ENCODE measurements around the gene ZNF488. TPM values are rescaled to one million over a fixed set of nuclear protein-coding genes. Genes with fewer than 3 reads are reported as not detected.

Gene ZNF488
- total and polyA plus RNA-seq, 4 experiments from 2014 or later: 0.20 TPM; not detected in 3

- ChIA-PET CTCF (ENCODE audit: partially characterized antibody) (interaction anchor here (0.8 to 1.9 kb wide), 3 partner anchors 10 to 313 kb away, joined by 3 to 7 read pairs (median 4); no protein-coding TSS in a partner anchor), POLR2A (ENCODE audit: partially characterized antibody) (no interaction called here)
- Mint-ChIP-seq H3K4me3 (no peak overlapping the region), H3K9me3 (no peaks in the 10 kb centered on the region), H3K27ac (no peak overlapping the region), H3K4me1 (no peaks in the 10 kb centered on the region), H3K36me3 (no peaks in the 10 kb centered on the region), H3K27me3 (peaks cover 9 to 15% of the 10 kb centered on the region in 2 donors)
- no peaks in the 10 kb centered on the region for H3K9me3 ChIP-seq (ENCODE audit: control insufficient read depth in 1 of 2, low read length in 2 of 2)
- intact Hi-C loops (cut with micrococcal nuclease): no loop called here
- no peak overlapping the region for H3K4me3 ChIP-seq (ENCODE audit: low read length in 2 of 2)
- H3K36me3 ChIP-seq (ENCODE audit: insufficient read depth, low read length): no peaks in the 10 kb centered on the region
- H3K27ac ChIP-seq (ENCODE audit: low read depth, low read length): no peak overlapping the region
- H3K4me1 ChIP-seq (ENCODE audit: insufficient read depth, low read length): no peaks in the 10 kb centered on the region
- no peaks in the 10 kb centered on the region for H3K27me3 ChIP-seq (ENCODE audit: insufficient read depth, low read length)
- DNase-seq: no peak
Observed at GRCh38 chr10:47337310-47337709, 46.8 kb downstream of the ZNF488 start.

- Mint-ChIP-seq H3K36me3 (no peaks in the 10 kb centered on the region), H3K27me3 (peaks cover 9 to 15% of the 10 kb centered on the region in 2 donors), H3K4me3 (no peak overlapping the region), H3K4me1 (no peaks in the 10 kb centered on the region), H3K9me3 (no peaks in the 10 kb centered on the region), H3K27ac (peak overlapping the region in 1 of 7 donors; percentile 70)
- Histone ChIP-seq H3K9me3 (ENCODE audit: control insufficient read depth in 1 of 2, low read length in 2 of 2) (no peaks in the 10 kb centered on the region), H3K27ac (ENCODE audit: low read depth, low read length) (no peak overlapping the region), H3K4me3 (ENCODE audit: low read length in 2 of 2) (no peak overlapping the region), H3K36me3 (ENCODE audit: insufficient read depth, low read length) (no peaks in the 10 kb centered on the region), H3K27me3 (ENCODE audit: insufficient read depth, low read length) (no peaks in the 10 kb centered on the region), H3K4me1 (ENCODE audit: insufficient read depth, low read length) (no peaks in the 10 kb centered on the region)
- intact Hi-C loops (cut with micrococcal nuclease): no loop called here
- ChIA-PET CTCF (ENCODE audit: partially characterized antibody) (interaction anchor here (0.8 to 1.9 kb wide), 3 partner anchors 11 to 312 kb away, joined by 3 to 7 read pairs (median 4); no protein-coding TSS in a partner anchor), POLR2A (ENCODE audit: partially characterized antibody) (no interaction called here)
- DNase-seq: no peak
Observed at GRCh38 chr10:47336387-47337134, 47.5 kb downstream of the ZNF488 start.

DNA sequence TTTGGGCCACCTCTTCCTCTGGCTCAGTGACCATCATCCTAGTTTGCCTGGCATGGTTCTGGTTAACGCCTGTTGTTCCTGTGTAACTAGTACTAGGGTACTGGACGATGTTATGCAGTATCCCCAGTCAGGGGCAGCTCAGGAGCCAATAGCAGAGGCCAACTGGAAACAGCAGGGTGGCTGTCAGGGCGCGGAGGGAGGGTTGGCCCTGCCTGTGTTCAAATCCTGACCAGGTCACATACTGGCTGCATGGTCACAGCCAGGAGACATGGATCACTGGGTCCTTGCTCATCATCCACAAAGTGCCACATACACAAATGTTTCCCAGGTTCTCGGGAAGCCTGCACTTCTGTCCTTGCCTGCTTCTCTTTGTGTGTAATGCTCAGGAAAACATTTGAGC is 48.2 kb downstream of the ZNF488 start:
- H3K36me3 ChIP-seq (ENCODE audit: insufficient read depth, low read length): no peaks in the 10 kb centered on the region
- intact Hi-C loops (cut with micrococcal nuclease): no loop called here
- Mint-ChIP-seq H3K36me3 (no peaks in the 10 kb centered on the region), H3K9me3 (no peaks in the 10 kb centered on the region), H3K4me3 (no peak overlapping the region), H3K27ac (peak overlapping the region in 1 of 7 donors; percentile 65), H3K27me3 (peaks cover 9 to 15% of the 10 kb centered on the region in 2 donors), H3K4me1 (no peaks in the 10 kb centered on the region)
- no peak overlapping the region for H3K4me3 ChIP-seq (ENCODE audit: low read length in 2 of 2)
- H3K9me3 ChIP-seq (ENCODE audit: control insufficient read depth in 1 of 2, low read length in 2 of 2): no peaks in the 10 kb centered on the region
- no peak overlapping the region for H3K27ac ChIP-seq (ENCODE audit: low read depth, low read length)
- POLR2A ChIA-PET (ENCODE audit: partially characterized antibody): no interaction called here
- no peaks in the 10 kb centered on the region for H3K4me1 ChIP-seq (ENCODE audit: insufficient read depth, low read length)
- CTCF ChIA-PET (ENCODE audit: partially characterized antibody): interaction anchor here (1.4 kb wide), 1 partner anchor 288 kb away, joined by 4 read pairs; no protein-coding TSS in a partner anchor
- H3K27me3 ChIP-seq (ENCODE audit: insufficient read depth, low read length): no peaks in the 10 kb centered on the region
- DNase-seq: no peak

DNA sequence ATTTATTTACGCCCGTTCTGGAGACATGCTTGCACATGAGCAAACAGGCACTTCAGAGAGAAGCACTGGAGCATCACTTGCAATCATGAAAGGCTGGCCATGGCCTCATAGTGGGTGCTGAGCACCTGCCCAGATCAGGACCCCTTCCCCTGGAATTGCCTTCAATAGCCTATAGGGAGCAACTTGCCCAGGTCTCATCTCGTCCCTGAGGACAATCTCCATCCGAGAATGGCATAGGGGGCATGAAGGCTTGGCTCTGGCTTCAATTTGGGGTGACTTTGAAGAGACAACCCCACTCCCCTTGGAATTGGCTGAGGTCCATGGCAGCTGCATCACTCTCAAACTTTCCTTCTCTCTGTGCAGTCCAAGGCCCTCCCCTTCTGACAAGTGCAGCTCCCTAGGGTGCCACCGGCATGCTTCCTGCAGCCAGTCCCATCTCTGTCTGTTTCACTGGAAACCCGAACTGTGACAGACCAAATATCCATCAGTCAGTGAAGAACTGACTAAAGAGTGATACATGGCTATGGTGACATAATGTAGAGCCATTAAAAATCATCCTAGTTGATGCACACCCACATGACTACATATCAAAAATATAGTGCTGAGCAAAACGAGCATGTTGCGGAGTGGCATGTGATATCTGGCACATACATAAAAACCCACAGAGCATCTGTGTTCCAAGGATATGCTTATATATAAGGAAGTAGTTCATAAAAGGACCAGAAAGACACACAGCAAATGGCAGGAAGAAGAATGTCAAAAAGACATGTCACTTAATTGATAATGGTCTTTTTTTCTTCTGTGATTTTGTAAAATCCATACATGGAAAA is 49.4 kb downstream of the ZNF488 start:
- H3K4me3 ChIP-seq (ENCODE audit: low read length in 2 of 2): no peak overlapping the region
- H3K9me3 ChIP-seq (ENCODE audit: control insufficient read depth in 1 of 2, low read length in 2 of 2): no peaks in the 10 kb centered on the region
- H3K4me1 ChIP-seq (ENCODE audit: insufficient read depth, low read length): no peaks in the 10 kb centered on the region
- no peaks in the 10 kb centered on the region for H3K9me3 Mint-ChIP-seq
- POLR2A ChIA-PET (ENCODE audit: partially characterized antibody): no interaction called here
- intact Hi-C loops (cut with micrococcal nuclease): no loop called here
- no peak overlapping the region for H3K27ac Mint-ChIP-seq
- DNase-seq: no peak
- no peaks in the 10 kb centered on the region for H3K36me3 Mint-ChIP-seq
- H3K27ac ChIP-seq (ENCODE audit: low read depth, low read length): no peak overlapping the region
- no peak overlapping the region for H3K4me3 Mint-ChIP-seq
- no peaks in the 10 kb centered on the region for H3K36me3 ChIP-seq (ENCODE audit: insufficient read depth, low read length)
- H3K4me1 Mint-ChIP-seq: no peaks in the 10 kb centered on the region
- CTCF ChIA-PET (ENCODE audit: partially characterized antibody): interaction anchor here (1.4 kb wide), 1 partner anchor 287 kb away, joined by 4 read pairs; no protein-coding TSS in a partner anchor
- peaks cover 5 to 7% of the 10 kb centered on the region in 2 donors for H3K27me3 Mint-ChIP-seq
- no peaks in the 10 kb centered on the region for H3K27me3 ChIP-seq (ENCODE audit: insufficient read depth, low read length)

DNA sequence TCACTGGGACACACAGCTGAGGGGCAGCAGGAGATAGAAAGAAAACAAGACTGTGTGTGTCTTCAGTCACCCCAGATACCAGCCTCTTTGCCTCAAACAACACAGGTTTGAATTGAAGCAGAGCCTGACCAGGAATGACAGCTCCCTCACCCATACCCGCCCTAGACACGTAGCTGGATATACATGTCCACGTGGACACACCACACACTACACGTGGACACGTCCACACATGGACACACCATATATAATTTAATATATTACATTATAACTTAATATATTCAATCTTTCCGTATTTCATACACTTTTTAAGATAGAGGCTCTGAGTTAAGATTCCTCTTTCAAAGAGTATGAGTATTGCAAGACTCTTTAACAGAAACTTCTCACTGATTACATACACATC is 50.6 kb downstream of the ZNF488 start:
- H3K36me3 Mint-ChIP-seq: no peaks in the 10 kb centered on the region
- Histone ChIP-seq H3K4me3 (ENCODE audit: low read length in 2 of 2) (no peak overlapping the region), H3K36me3 (ENCODE audit: insufficient read depth, low read length) (no peaks in the 10 kb centered on the region), H3K9me3 (ENCODE audit: control insufficient read depth in 1 of 2, low read length in 2 of 2) (no peaks in the 10 kb centered on the region), H3K27me3 (ENCODE audit: insufficient read depth, low read length) (no peaks in the 10 kb centered on the region), H3K27ac (ENCODE audit: low read depth, low read length) (no peak overlapping the region), H3K4me1 (ENCODE audit: insufficient read depth, low read length) (no peaks in the 10 kb centered on the region)
- DNase-seq: no peak
- intact Hi-C loops (cut with micrococcal nuclease): no loop called here
- peaks cover 5% of the 10 kb centered on the region in 2 donors for H3K27me3 Mint-ChIP-seq
- H3K9me3 Mint-ChIP-seq: no peaks in the 10 kb centered on the region
- no peak overlapping the region for H3K27ac Mint-ChIP-seq
- ChIA-PET POLR2A (ENCODE audit: partially characterized antibody) (no interaction called here), CTCF (ENCODE audit: partially characterized antibody) (interaction anchor here (1.0 to 2.1 kb wide), 2 partner anchors 286 to 309 kb away, joined by 4 to 7 read pairs; no protein-coding TSS in a partner anchor)
- H3K4me3 Mint-ChIP-seq: no peak overlapping the region
- no peaks in the 10 kb centered on the region for H3K4me1 Mint-ChIP-seq

DNA sequence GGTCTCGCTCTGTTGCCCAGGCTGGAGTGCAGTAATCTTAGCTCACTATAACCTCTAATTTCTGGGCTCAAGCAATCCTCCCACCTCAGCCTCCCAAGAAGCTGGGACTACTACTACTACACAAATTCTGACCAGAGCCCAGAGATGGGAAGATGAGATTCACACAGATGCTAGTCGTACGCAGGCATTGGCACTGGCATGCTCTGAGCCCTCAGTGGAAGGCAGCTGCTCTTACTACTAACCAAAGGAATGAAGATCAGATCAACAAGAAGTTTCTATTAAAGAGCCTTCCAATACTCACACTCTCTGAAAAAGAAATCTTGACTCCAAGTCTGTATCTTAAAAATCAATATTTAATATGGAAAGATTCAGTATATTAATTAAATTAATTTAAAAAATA is 51.1 kb downstream of the ZNF488 start:
- POLR2A ChIA-PET (ENCODE audit: partially characterized antibody): no interaction called here
- Mint-ChIP-seq H3K4me3 (no peak overlapping the region), H3K27ac (no peak overlapping the region), H3K27me3 (peaks cover 2 to 3% of the 10 kb centered on the region in 2 donors), H3K9me3 (no peaks in the 10 kb centered on the region), H3K4me1 (no peaks in the 10 kb centered on the region), H3K36me3 (no peaks in the 10 kb centered on the region)
- no peaks in the 10 kb centered on the region for H3K4me1 ChIP-seq (ENCODE audit: insufficient read depth, low read length)
- no peaks in the 10 kb centered on the region for H3K27me3 ChIP-seq (ENCODE audit: insufficient read depth, low read length)
- intact Hi-C loops (cut with micrococcal nuclease): no loop called here
- no peak overlapping the region for H3K4me3 ChIP-seq (ENCODE audit: low read length in 2 of 2)
- no peak overlapping the region for H3K27ac ChIP-seq (ENCODE audit: low read depth, low read length)
- H3K9me3 ChIP-seq (ENCODE audit: control insufficient read depth in 1 of 2, low read length in 2 of 2): no peaks in the 10 kb centered on the region
- no peaks in the 10 kb centered on the region for H3K36me3 ChIP-seq (ENCODE audit: insufficient read depth, low read length)
- CTCF ChIA-PET (ENCODE audit: partially characterized antibody): interaction anchor here (1.0 to 2.1 kb wide), 2 partner anchors 285 to 308 kb away, joined by 4 to 7 read pairs; no protein-coding TSS in a partner anchor
- DNase-seq: no peak

GRCh38 chr10:47332371-47332770 is 51.7 kb downstream of the ZNF488 start:
- Mint-ChIP-seq H3K27ac (no peak overlapping the region), H3K4me3 (no peak overlapping the region), H3K9me3 (no peaks in the 10 kb centered on the region), H3K4me1 (no peaks in the 10 kb centered on the region), H3K27me3 (peaks cover 2 to 3% of the 10 kb centered on the region in 2 donors), H3K36me3 (no peaks in the 10 kb centered on the region)
- ChIA-PET CTCF (ENCODE audit: partially characterized antibody) (interaction anchor here (1.0 to 2.1 kb wide), 2 partner anchors 285 to 308 kb away, joined by 4 to 7 read pairs; no protein-coding TSS in a partner anchor), POLR2A (ENCODE audit: partially characterized antibody) (no interaction called here)
- no peaks in the 10 kb centered on the region for H3K9me3 ChIP-seq (ENCODE audit: control insufficient read depth in 1 of 2, low read length in 2 of 2)
- no peaks in the 10 kb centered on the region for H3K36me3 ChIP-seq (ENCODE audit: insufficient read depth, low read length)
- no peak for DNase-seq
- H3K27ac ChIP-seq (ENCODE audit: low read depth, low read length): no peak overlapping the region
- no peaks in the 10 kb centered on the region for H3K27me3 ChIP-seq (ENCODE audit: insufficient read depth, low read length)
- no peak overlapping the region for H3K4me3 ChIP-seq (ENCODE audit: low read length in 2 of 2)
- intact Hi-C loops (cut with micrococcal nuclease): no loop called here
- H3K4me1 ChIP-seq (ENCODE audit: insufficient read depth, low read length): no peaks in the 10 kb centered on the region
